Measurements from ENCODE around the gene NAPG.
"Not testable (repeated sequence)": the region's sequence is repeated elsewhere in the genome, so short reads cannot be mapped to it uniquely, and the experiment has no call there.

The NAPG gene

DNA sequence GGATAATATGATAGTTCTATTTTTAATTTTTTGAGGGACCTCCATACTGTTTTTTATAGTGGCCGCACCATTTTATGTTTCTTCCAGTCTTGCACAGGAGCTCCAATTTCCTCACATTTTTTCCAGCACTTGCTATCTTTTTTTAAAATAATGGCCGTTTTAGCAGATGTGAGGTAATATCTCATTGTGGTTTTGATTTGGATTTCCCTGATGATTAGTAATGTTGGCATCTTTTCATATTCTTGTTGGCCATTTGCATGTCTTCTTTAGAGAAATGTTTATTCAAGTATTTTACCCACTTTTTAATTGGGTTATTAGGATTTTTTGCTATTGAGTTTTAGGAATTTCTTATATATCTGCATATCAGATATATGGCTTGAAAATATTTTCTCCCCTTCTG is 29.9 kb upstream of the NAPG start:
- DNase-seq (ENCODE audit: low read depth), result no peak
- no peak overlapping the region for H3K4me3 ChIP-seq (ENCODE audit: low read length)
- TF ChIP-seq CTCF (conservative IDR thresholded peaks at IDR 0.05; ENCODE audit: low read depth, low read length), result no peak

- no peak for DNase-seq (ENCODE audit: low read depth)
- no peak for TF ChIP-seq CTCF (conservative IDR thresholded peaks at IDR 0.05; ENCODE audit: low read depth, low read length)
- no peak overlapping the region for H3K4me3 ChIP-seq (ENCODE audit: low read length)
These were observed 28.5 kb upstream of the NAPG start for GRCh38 chr18:10497206-10497749.

- no peak overlapping the region for H3K4me3 ChIP-seq (ENCODE audit: low read length)
- no peak for TF ChIP-seq CTCF (conservative IDR thresholded peaks at IDR 0.05; ENCODE audit: low read depth, low read length)
- no peak for DNase-seq (ENCODE audit: low read depth)
These were observed 26.6 kb upstream of the NAPG start for GRCh38 chr18:10499230-10499629.

- H3K4me3 ChIP-seq (ENCODE audit: low read length), result no peak overlapping the region
- TF ChIP-seq CTCF (conservative IDR thresholded peaks at IDR 0.05; ENCODE audit: low read depth, low read length), result no peak
These were observed 25.8 kb upstream of the NAPG start for GRCh38 chr18:10500038-10500437.

DNA sequence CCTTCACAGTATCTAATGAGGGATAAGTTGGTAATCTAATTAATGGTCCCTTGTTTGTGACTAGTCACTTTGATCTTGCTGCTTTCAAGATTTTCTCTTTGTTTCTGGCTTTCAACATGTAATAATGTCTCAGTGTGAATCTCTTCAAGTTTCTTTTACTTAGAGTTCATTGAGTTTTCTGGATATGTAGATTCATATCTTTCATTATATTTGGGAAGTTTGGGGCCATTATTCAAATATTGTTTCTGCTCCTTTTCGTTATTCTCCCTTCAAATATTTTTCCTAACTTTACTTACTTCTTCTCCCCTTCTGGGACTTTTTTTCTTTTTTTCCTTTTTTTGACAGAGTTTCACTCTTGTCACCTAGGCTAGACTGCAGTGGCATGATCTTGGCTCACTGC is 21.1 kb upstream of the NAPG start:
- DNase-seq (ENCODE audit: low read depth), result no peak
- no peak overlapping the region for H3K4me3 ChIP-seq (ENCODE audit: low read length)
- TF ChIP-seq CTCF (conservative IDR thresholded peaks at IDR 0.05; ENCODE audit: low read depth, low read length), result no peak

More at GRCh38 chr18:10500038-10500437, 25.8 kb upstream of the NAPG start:
- no peak for DNase-seq (ENCODE audit: low read depth)

DNA sequence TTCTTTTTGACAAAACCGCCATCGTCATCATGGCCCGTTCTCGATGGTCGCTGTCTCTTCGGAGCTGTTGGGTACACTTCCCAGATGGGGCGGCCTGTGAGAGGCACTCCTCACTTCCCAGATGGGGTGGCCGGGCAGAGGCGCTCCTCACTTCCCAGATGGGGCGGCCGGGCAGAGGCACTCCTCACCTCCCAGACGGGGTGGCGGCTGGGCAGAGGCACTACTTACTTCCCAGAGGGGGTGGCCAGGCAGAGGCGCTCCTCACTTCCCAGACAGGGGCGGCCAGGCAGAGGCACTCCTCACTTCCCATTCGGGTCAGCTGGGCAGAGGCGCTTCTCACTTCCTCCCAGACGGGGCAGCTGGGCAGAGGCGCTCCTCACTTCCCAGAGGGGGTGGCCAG is 19.9 kb upstream of the NAPG start:
- DNase-seq (ENCODE audit: low read depth); H3K4me3 ChIP-seq (ENCODE audit: low read length): not testable (repeated sequence)

GRCh38 chr18:10508591-10508990 is 17.2 kb upstream of the NAPG start:
- no peak for TF ChIP-seq CTCF (conservative IDR thresholded peaks at IDR 0.05; ENCODE audit: low read depth, low read length)
- no peak for DNase-seq (ENCODE audit: low read depth)
- H3K4me3 ChIP-seq (ENCODE audit: low read length), result no peak overlapping the region

DNA sequence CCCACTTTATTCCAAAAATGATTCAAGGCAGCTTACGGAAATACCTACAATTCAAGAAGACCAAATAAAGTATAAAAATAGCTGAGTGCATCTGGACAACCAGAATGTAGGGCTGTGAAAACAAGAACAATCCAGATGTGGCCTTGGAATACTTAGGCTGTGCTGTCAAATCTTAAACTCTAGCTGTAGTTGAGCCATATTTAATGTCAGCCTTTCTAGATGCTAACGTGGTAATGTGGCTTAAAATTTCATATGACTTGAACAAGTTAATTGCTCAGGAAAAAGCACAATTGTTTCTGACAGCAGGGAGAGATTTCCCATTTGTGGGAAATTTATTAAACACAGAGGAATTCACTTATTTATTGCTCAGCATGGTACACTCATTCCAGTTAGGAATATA is 14.6 kb upstream of the NAPG start:
- no peak for TF ChIP-seq CTCF (conservative IDR thresholded peaks at IDR 0.05; ENCODE audit: low read depth, low read length)
- H3K4me3 ChIP-seq (ENCODE audit: low read length), result no peak overlapping the region
- DNase-seq (ENCODE audit: low read depth), result no peak
